Peyer's patch (tissue), 4 donors: ENCODE measurements around the gene MYOT. TPM values are rescaled to one million over a fixed set of nuclear protein-coding genes. Genes with fewer than 3 reads are reported as not detected.
A peak's percentile ranks its signal among the peaks of the same experiment; 100 is the strongest.

Experiments
- DNase-seq, 3 donors: peaks; one replicate each; pipeline ENCODE4 v3.0.0-alpha.2; 2017 to 2019
- H3K27ac ChIP-seq, 4 donors: fragments of 200-600 bp; sonication (generic); one replicate each; pipeline ENCODE4 v1.5.1; 2016 to 2019
- H3K27me3 ChIP-seq, 2 donors: fragments of 200-600 bp; sonication (generic); one replicate each; pipeline ENCODE4 v1.5.1; 2019
- H3K36me3 ChIP-seq, 3 donors: fragments of 200-600 bp; sonication (generic); one replicate each; pipeline ENCODE4 v1.5.1; 2016 to 2019
- H3K4me1 ChIP-seq, 4 donors: fragments of 200-600 bp; sonication (generic); one replicate each; pipeline ENCODE4 v1.5.1; 2016 to 2019
- H3K4me3 ChIP-seq, 4 donors: fragments of 200-600 bp; sonication (generic); 1 replicate in 3 of 4; 2 replicates in 1 of 4; pipeline ENCODE4 v1.5.1; 2016 to 2019; ENCODE audit warnings: mild to moderate bottlenecking in 1 of 4
- H3K9me3 ChIP-seq, 4 donors: fragments of 200-600 bp; sonication (generic); one replicate each; pipeline ENCODE4 v1.5.1; 2016 to 2019; ENCODE audit warnings: mild to moderate bottlenecking in 1 of 4
- CTCF ChIP-seq, 6 experiments: fragments of 450-650 bp in 4 of 6; fragments of 200-600 bp in 2 of 6; sonication (generic) in 1 of 6; IDR thresholded peaks; one replicate each; pipeline ENCODE4 v1.5.1; 2017 to 2019; ENCODE audit warnings: antibody characterized with exemption in 6 of 6, mild to moderate bottlenecking in 3 of 6, moderate library complexity in 1 of 6
- POLR2A ChIP-seq, 2 donors: fragments of 450-650 bp; IDR thresholded peaks; one replicate each; pipeline ENCODE4 v1.5.1; 2017; ENCODE audit warnings: antibody characterized with exemption in 2 of 2, mild to moderate bottlenecking in 2 of 2, moderate library complexity in 2 of 2
- total RNA-seq, 4 donors: library from RNA; depleted of rRNA; stranded (reverse); fragments of >200 nt; gene quantifications; one replicate each; pipeline ENCODE4 v1.1.0, GENCODE V29; 2016

Gene MYOT, protein sequence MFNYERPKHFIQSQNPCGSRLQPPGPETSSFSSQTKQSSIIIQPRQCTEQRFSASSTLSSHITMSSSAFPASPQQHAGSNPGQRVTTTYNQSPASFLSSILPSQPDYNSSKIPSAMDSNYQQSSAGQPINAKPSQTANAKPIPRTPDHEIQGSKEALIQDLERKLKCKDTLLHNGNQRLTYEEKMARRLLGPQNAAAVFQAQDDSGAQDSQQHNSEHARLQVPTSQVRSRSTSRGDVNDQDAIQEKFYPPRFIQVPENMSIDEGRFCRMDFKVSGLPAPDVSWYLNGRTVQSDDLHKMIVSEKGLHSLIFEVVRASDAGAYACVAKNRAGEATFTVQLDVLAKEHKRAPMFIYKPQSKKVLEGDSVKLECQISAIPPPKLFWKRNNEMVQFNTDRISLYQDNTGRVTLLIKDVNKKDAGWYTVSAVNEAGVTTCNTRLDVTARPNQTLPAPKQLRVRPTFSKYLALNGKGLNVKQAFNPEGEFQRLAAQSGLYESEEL
- total RNA-seq, result 1 to 10 TPM; 1.1 to 5.7 (median 4.2) TPM

DNA sequence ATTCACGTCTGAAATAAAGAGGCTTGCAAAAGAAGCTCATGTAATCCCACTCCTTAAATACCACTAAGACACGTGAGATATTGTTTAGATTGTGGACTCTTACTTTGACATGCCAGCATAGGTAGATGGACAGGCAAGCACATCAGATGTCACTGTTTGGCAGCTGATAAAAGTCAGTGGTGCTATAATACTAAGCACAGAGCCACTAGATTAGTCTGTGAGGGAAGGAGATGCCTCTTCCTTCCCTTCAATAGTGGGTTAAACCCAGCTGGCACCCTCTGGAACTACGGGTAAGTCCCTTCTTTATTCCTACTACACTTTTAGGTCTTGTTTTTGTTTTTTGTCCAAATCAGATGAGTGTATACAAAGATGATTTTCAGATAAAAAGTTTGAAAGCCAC, at the start of gene MYOT:
Gene MYOT, plus strand, starts transcription at position 197 of the 400 bp plus-strand sequence. CDS start 2,792 bp downstream, outside the sequence.
- TF ChIP-seq POLR2A (IDR thresholded peaks at IDR 0.05) (no peak), CTCF (IDR thresholded peaks at IDR 0.05) (no peak)
- Histone ChIP-seq H3K4me3 (no peak within 1 kb of the TSS), H3K9me3 (no peaks in the 10 kb centered on the region), H3K27ac (no peak within 1 kb of the TSS), H3K4me1 (no peaks in the 10 kb centered on the region), H3K36me3 (no peaks in the 10 kb centered on the region), H3K27me3 (no peaks in the 10 kb centered on the region)
- DNase-seq, result no peak

- no peak for TF ChIP-seq CTCF (IDR thresholded peaks at IDR 0.05)
- TF ChIP-seq POLR2A (IDR thresholded peaks at IDR 0.05), result no peak
- DNase-seq, result no peak
- Histone ChIP-seq H3K4me3 (no peak overlapping the region), H3K36me3 (no peaks in the 10 kb centered on the region), H3K4me1 (no peaks in the 10 kb centered on the region), H3K9me3 (no peaks in the 10 kb centered on the region), H3K27ac (no peak overlapping the region), H3K27me3 (no peaks in the 10 kb centered on the region)
Measured at GRCh38 chr5:137819766-137820165, 47.9 kb upstream of the MYOT start.

- TF ChIP-seq POLR2A (IDR thresholded peaks at IDR 0.05) (no peak), CTCF (IDR thresholded peaks at IDR 0.05) (peak in 4 of 6 experiments; percentile 27 to 69 (median 59))
- Histone ChIP-seq H3K4me3 (no peak overlapping the region), H3K27me3 (no peaks in the 10 kb centered on the region), H3K9me3 (no peaks in the 10 kb centered on the region), H3K4me1 (no peaks in the 10 kb centered on the region), H3K36me3 (no peaks in the 10 kb centered on the region), H3K27ac (no peak overlapping the region)
- DNase-seq, result peak in 2 of 3 donors; percentile 54 to 70
Measured at GRCh38 chr5:137822158-137822764, 45.4 kb upstream of the MYOT start.

DNA sequence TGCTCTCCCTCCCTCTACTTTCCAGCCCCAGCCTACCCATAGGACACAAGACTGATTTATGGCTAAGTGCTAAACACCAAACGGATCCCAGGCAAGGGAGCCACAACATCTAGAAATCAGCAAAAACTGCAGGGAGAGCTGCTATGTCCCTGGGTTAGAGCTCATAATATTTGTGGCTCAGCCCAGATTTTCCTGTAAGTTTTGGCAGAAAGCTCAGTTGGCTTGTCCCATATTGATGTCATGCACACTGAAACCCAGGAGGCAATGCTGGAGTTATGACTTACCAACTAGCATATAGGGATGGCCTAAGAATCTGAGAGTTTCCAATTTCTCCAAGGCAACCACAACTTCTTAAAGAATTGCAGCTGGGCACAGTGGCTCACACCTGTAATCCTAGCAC, 44.7 kb upstream of the MYOT start:
- TF ChIP-seq POLR2A (IDR thresholded peaks at IDR 0.05) (no peak), CTCF (IDR thresholded peaks at IDR 0.05) (no peak)
- Histone ChIP-seq H3K36me3 (no peaks in the 10 kb centered on the region), H3K4me1 (no peaks in the 10 kb centered on the region), H3K9me3 (no peaks in the 10 kb centered on the region), H3K4me3 (no peak overlapping the region), H3K27ac (no peak overlapping the region), H3K27me3 (no peaks in the 10 kb centered on the region)
- no peak for DNase-seq

DNA sequence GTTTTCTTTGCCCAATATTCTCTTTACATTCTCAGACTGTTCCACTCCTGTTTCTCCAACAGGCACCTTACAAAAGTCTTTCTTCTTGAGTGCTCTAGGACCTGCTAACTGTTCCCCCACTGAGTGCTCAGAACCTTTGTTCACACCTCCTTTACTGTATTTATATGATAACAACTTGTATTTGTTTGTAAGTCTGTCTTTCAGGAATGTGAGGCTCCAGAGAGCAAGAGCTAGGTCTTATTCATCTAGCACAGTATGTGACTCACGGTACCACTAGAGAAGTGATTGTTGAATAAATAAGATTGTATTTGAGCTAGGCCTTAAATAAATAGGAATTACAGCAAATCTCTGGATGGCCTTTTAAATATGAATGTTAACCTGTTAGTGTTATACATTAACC, 42.5 kb upstream of the MYOT start:
- no peaks in the 10 kb centered on the region for H3K9me3 ChIP-seq
- no peak overlapping the region for H3K4me3 ChIP-seq
- H3K36me3 ChIP-seq, result no peaks in the 10 kb centered on the region
- H3K27me3 ChIP-seq, result no peaks in the 10 kb centered on the region
- no peak for TF ChIP-seq POLR2A (IDR thresholded peaks at IDR 0.05)
- no peak for TF ChIP-seq CTCF (IDR thresholded peaks at IDR 0.05)
- no peak for DNase-seq
- no peaks in the 10 kb centered on the region for H3K4me1 ChIP-seq
- H3K27ac ChIP-seq, result no peak overlapping the region
